A549 (cell line): ENCODE measurements around the gene PRR7. TPM values are rescaled to one million over a fixed set of nuclear protein-coding genes. Genes with fewer than 3 reads are reported as not detected.
A peak's percentile ranks its signal among the peaks of the same experiment; 100 is the strongest.

Source experiments
- ATAC-seq, 2 experiments: fragments of 200-7000 bp in 1 of 2; fragments of >200 bp in 1 of 2; cut with Nextera tagmentation in 1 of 2; cut with Tn5 transposase in 1 of 2; 3 replicates each; pipeline versions ENCODE4 v1.8.0 to v1.9.1; 2018 to 2020; ENCODE audit warnings: mild to moderate bottlenecking in 1 of 2, moderate library complexity in 1 of 2
- CTCF ChIA-PET: fragments of 300-600 bp; sonication (Branson Sonifier 250); formaldehyde crosslinking; extraction: SDS; loops from one replicate; lab custom pipeline; 2021; ENCODE audit warnings: antibody characterized with exemption, inconsistent platforms; lab: Yijun Ruan, JAX
- POLR2A ChIA-PET: fragments of 350-600 bp; formaldehyde crosslinking; extraction: SDS; loops from one replicate; lab custom pipeline; 2021; ENCODE audit warnings: antibody characterized with exemption, inconsistent platforms; lab: Yijun Ruan, JAX
- DNase-seq, 2 experiments: peaks; one replicate each; pipeline versions ENCODE4 v3.0.0 to v3.0.0-alpha.2; 2011 to 2016; ENCODE audit warnings: low read depth in 1 of 2, low spot score in 1 of 2
- FAIRE-seq: peaks from 2 replicates; lab custom pipeline; 2011; peaks lifted over from hg19 to GRCh38; lab: Jason Lieb, UNC
- H3K27ac ChIP-seq, 2 experiments: fragments of >200 bp; sonication (Bioruptor Twin); formaldehyde crosslinking; 3 replicates each; pipeline ENCODE4 v1.5.1; 2016 to 2017
- H3K4me1 ChIP-seq: fragments of >200 bp; sonication (Bioruptor Twin); formaldehyde crosslinking; 3 replicates; pipeline ENCODE4 v1.6.1; 2016
- H3K4me2 ChIP-seq: fragments of >200 bp; sonication (Bioruptor Twin); formaldehyde crosslinking; 3 replicates; pipeline ENCODE4 v1.6.1; 2016
- H3K4me3 ChIP-seq: fragments of >200 bp; sonication (Bioruptor Twin); formaldehyde crosslinking; 3 replicates; pipeline ENCODE4 v1.5.1; 2016
- H3K9me3 ChIP-seq: fragments of >200 bp; sonication (Bioruptor Twin); formaldehyde crosslinking; 3 replicates; pipeline ENCODE4 v1.6.1; 2016
- CEBPB ChIP-seq, 2 experiments: fragments of >200 bp in 1 of 2; sonication (Bioruptor Twin) in 1 of 2; formaldehyde crosslinking in 1 of 2; IDR thresholded peaks; 2 replicates each; pipeline ENCODE4 v1.6.1; 2012 to 2016
- FOSB ChIP-seq: fragments of 250-450 bp; sonication (Bioruptor Pico); IDR thresholded peaks from 2 replicates; pipeline ENCODE4 v1.5.0; 2020; ENCODE audit warnings: mild to moderate bottlenecking, moderate library complexity
- JUNB ChIP-seq: fragments of >200 bp; sonication (Bioruptor Twin); formaldehyde crosslinking; IDR thresholded peaks from 2 replicates; pipeline ENCODE4 v1.6.1; 2016
- KDM1A ChIP-seq: fragments of 200-600 bp; sonication (generic); IDR thresholded peaks from 2 replicates; pipeline ENCODE4 v1.6.1; 2016; ENCODE audit warnings: low read depth, mild to moderate bottlenecking
- NR3C1 ChIP-seq: fragments of >200 bp; sonication (Bioruptor Twin); formaldehyde crosslinking; IDR thresholded peaks from 3 replicates; pipeline ENCODE4 v1.6.1; 2017
- POLR2AphosphoS2 ChIP-seq: conservative IDR thresholded peaks from 2 replicates; pipeline ENCODE4 v1.6.1; 2012; ENCODE audit warnings: low read length, improper control_type of control experiment, inconsistent platforms
- RAD21 ChIP-seq, 2 experiments: fragments of >200 bp in 1 of 2; sonication (Bioruptor Twin) in 1 of 2; formaldehyde crosslinking in 1 of 2; IDR thresholded peaks in 1 of 2; conservative IDR thresholded peaks in 1 of 2; 2 replicates in 1 of 2; 3 replicates in 1 of 2; pipeline ENCODE4 v1.6.1; 2012 to 2018; ENCODE audit warnings: inconsistent platforms in 1 of 2
- RFX5 ChIP-seq: fragments of 450-650 bp; IDR thresholded peaks from 2 replicates; pipeline ENCODE4 v1.7.1; 2014; ENCODE audit warnings: antibody characterized with exemption, mild to moderate bottlenecking, moderate library complexity
- ZFP36 ChIP-seq: fragments of 450-650 bp; IDR thresholded peaks from 2 replicates; pipeline ENCODE4 v1.6.1; 2014; ENCODE audit warnings: borderline replicate concordance; ENCODE audit not compliant: partially characterized antibody
- WGBS: methylation state at CpG from one replicate; pipeline ENCODE4 v1.1.6; 2017; ENCODE audit errors: missing lambda C conversion rate; 5-methylcytosine and 5-hydroxymethylcytosine counted together
- polyA plus RNA-seq, 4 experiments: library from polyadenylated mRNA; depleted of rRNA in 3 of 4; stranded (reverse); fragments of >200 nt; fragmentation: RNase III in 1 of 4; extraction: RNeasy Plus Mini Kit Qiagen cat#74134 plus additional on column Dnase treatment in 1 of 4; gene quantifications; 2 replicates in 3 of 4; 3 replicates in 1 of 4; pipeline ENCODE4 v1.2.3, GENCODE V29; 2011 to 2017
- TF ChIP-seq, protein P1 (sequence below): fragments of 250-450 bp; sonication (Bioruptor Pico); IDR thresholded peaks from 2 replicates; pipeline ENCODE4 v1.5.0; 2020; ENCODE audit warnings: low read depth, mild to moderate bottlenecking, moderate library complexity
- TF ChIP-seq, protein P2 (sequence below): fragments of 250-450 bp; sonication (Bioruptor Pico); IDR thresholded peaks from 2 replicates; pipeline ENCODE4 v1.5.0; 2021; ENCODE audit warnings: mild to moderate bottlenecking, moderate library complexity, borderline replicate concordance

The PRR7 gene
- polyA plus RNA-seq, 2 of the 4 experiments (the other 2 are of a cell fraction) = 2.2 to 11.0 TPM

DNA sequence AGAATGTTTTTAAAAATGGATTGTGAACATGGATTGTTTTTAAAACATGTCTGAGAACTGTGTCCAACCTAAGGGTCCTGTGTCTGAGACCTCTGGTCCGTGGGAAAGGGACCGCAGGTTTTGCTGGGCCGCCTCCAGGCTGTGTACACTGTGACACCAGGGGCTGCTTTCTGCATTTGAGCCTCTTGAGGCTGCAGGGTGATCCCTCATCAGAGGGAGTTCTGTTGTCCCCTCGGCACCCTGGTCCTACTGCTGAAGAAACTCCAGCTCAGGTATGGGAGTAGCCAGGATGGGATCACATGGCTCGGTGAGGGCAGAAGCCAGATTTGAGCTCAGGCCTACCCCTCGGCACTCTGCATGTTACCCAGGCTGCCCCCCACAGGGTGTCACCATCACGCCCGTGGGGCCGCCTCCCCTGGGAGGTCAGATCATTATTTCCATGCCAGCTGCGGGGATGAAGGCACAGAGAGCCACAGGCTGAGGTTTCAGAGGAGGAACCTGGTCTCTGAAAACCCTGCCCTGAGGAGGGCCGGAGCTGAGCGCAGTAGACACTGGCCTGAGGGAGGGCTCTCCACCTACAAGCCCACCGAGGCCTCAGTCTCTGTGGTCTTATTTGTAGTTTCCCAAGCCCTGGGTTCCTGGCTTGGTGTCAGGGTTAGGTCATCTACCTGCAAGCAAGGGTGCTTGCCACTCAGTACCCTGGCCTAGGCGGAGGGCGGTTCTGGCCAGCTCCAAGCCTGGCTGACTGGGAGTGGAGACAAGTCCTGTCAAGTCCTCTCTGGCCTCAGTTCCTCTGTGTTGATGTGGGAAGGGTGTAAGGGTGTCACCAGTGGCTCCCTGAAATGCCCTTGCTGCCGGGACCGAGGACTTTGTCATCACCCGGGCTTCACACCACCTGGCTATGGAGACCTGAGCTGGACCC is 2.8 kb downstream of the PRR7 start:
- WGBS = 88% methylated on average over 12 of the region's 18 CpGs
- peak overlapping the region in 1 of 2 experiments; percentile 98; a peak in 3 of 6 replicates for H3K27ac ChIP-seq
- no peak for ATAC-seq
- no peak overlapping the region for H3K4me3 ChIP-seq
- ChIA-PET CTCF (interaction anchor here (1.3 to 25.5 kb wide), 10 partner anchors 8 to 336 kb away, joined by 4 to 871 read pairs (median 12); partner anchors contain the start of genes F12, GRK6, PDLIM7 and PFN3), POLR2A (interaction anchor here (0.8 to 3.1 kb wide), 2 partner anchors 23 to 46 kb away, joined by 5 to 27 read pairs; partner anchors contain the start of gene GRK6)
- H3K9me3 ChIP-seq = no peaks in the 10 kb centered on the region
- TF ChIP-seq RAD21 (conservative IDR thresholded peaks at IDR 0.05 in 1 of 2, IDR thresholded peaks at IDR 0.05 in 1 of 2) = no peak
- DNase-seq = no peak
- H3K4me2 ChIP-seq = no peak overlapping the region; the same call in 2 of the 3 replicates
- FAIRE-seq = no peak
- H3K4me1 ChIP-seq = peaks cover 26% of the 10 kb centered on the region

DNA sequence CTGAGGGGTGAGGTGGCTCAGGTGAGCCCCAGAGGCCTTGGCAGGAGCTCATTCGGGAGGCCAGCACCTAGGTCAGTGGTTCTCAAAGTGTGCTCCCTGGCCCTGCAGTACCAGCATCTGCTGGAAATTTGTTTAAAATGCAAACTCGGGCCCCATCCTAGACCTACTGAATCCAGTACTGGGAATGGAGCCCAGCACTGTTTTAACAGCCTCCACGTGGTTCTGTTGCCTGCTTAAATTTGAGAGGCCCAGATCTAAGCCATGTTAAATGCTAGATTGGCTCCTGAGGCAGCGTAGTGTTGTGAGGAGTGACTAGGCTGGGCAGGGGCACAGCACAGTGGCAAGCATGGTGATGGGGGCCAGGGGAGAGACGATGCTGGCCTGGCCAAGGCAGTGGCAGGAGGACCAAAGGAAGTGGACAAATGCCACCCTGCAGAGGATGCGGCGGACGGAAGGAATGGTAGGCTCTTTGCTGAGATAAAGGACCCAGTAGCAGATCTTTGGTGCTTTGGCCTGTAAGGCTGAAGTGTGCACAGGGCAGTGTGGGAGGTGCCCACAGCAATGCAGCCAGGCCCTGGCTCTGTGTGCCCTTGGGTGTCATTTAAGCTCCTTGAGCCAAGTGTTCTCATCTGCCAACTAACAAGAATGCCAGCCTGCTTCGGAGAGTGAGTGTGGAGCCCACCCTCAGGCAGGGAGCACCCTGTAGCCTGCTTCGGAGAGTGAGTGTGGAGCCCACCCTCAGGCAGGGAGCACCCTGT is 4.2 kb downstream of the PRR7 start:
- WGBS = 85% methylated on average over 10 of the region's 10 CpGs
- H3K4me3 ChIP-seq = no peak overlapping the region
- H3K4me1 ChIP-seq = peaks cover 25% of the 10 kb centered on the region
- H3K27ac ChIP-seq = no peak overlapping the region; a peak in 1 of 6 replicates
- TF ChIP-seq POLR2AphosphoS2 (no peak), JUNB (no peak), RFX5 (no peak)
- ChIA-PET POLR2A (interaction anchor here (0.8 kb wide), 1 partner anchor 25 kb away, joined by 5 read pairs; the partner anchor contains the start of gene GRK6), CTCF (interaction anchor here (2.9 to 25.5 kb wide), 6 partner anchors 9 to 143 kb away, joined by 13 to 871 read pairs (median 248); partner anchors contain the start of genes F12, GRK6, PDLIM7 and PFN3)
- DNase-seq (no peak), ATAC-seq (no peak), FAIRE-seq (no peak)
- H3K9me3 ChIP-seq = no peaks in the 10 kb centered on the region
- H3K4me2 ChIP-seq = no peak overlapping the region

DNA sequence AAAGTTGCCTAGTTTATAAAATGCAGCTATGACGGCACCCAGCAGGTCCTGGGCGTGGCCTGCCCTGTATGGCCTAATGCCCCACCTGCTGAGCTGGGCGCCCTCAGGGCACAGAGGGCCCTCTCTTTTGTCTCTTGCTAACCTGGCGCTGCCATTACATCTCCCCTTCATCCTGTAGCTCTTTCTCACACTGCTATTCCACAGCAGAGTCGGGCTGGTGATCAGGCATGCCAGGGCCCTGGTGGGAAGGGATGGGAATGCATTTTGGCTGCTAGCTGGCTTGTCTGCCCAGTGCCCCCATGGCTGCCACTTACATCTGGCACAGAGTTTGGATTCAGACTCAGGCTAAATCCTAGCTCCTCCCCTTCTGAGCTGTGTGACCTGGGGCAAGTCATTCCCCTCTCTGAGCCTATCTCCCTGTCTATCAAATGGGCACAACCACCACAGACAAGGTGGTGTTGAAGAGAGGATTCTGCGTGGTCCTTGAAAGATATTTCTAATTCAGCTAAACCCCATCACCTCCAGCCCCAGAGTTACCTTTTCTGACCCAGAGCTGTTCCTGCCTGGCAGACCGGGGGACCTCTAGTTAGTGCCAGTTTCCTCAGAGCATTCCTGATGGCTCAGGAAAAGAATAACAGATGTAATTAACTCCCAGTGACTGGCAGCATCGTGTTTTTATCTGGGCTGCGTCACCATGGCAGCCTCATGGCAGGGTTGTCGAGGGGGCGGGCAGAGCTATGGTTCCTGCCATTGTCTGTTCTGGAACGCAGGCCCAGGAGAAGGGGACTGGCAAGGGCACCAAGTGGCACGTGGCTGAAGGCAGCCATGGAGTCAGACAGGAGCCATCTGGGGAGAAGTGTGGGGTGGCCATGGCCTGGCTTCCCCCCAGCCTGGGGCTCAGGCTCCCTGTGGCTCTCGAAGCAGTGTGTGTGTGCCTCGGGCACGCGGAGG is 6.3 kb downstream of the PRR7 start:
- H3K4me3 ChIP-seq = no peak overlapping the region
- H3K4me2 ChIP-seq = no peak overlapping the region
- TF ChIP-seq, protein P1, sequence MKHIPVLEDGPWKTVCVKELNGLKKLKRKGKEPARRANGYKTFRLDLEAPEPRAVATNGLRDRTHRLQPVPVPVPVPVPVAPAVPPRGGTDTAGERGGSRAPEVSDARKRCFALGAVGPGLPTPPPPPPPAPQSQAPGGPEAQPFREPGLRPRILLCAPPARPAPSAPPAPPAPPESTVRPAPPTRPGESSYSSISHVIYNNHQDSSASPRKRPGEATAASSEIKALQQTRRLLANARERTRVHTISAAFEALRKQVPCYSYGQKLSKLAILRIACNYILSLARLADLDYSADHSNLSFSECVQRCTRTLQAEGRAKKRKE (CRISPR knock-in tag) = no peak
- TF ChIP-seq FOSB = no peak
- peak; percentile 52; the same call in 1 of the 2 replicates for TF ChIP-seq KDM1A
- TF ChIP-seq NR3C1 = no peak
- peak; percentile 77 for TF ChIP-seq ZFP36
- TF ChIP-seq CEBPB (IDR thresholded peaks at IDR 0.05) = no peak
- TF ChIP-seq RFX5 = no peak
- TF ChIP-seq, protein P2, sequence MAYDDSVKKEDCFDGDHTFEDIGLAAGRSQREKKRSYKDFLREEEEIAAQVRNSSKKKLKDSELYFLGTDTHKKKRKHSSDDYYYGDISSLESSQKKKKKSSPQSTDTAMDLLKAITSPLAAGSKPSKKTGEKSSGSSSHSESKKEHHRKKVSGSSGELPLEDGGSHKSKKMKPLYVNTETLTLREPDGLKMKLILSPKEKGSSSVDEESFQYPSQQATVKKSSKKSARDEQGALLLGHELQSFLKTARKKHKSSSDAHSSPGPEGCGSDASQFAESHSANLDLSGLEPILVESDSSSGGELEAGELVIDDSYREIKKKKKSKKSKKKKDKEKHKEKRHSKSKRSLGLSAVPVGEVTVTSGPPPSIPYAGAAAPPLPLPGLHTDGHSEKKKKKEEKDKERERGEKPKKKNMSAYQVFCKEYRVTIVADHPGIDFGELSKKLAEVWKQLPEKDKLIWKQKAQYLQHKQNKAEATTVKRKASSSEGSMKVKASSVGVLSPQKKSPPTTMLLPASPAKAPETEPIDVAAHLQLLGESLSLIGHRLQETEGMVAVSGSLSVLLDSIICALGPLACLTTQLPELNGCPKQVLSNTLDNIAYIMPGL (CRISPR knock-in tag) = no peak
- H3K27ac ChIP-seq = no peak overlapping the region
- ATAC-seq = no peak
- peaks cover 23% of the 10 kb centered on the region for H3K4me1 ChIP-seq
- no peaks in the 10 kb centered on the region for H3K9me3 ChIP-seq
- 88% methylated on average over 16 of the region's 17 CpGs for WGBS
- ChIA-PET POLR2A (interaction anchor here (4.0 kb wide), 1 partner anchor 50 kb away, joined by 35 read pairs; no protein-coding TSS in a partner anchor), CTCF (interaction anchor here (1.3 to 25.5 kb wide), 12 partner anchors 11 to 339 kb away, joined by 3 to 871 read pairs (median 35); partner anchors contain the start of genes DBN1, F12, GRK6 and PDLIM7)
- no peak for DNase-seq
- no peak for FAIRE-seq
